GM10266 (cell line): ENCODE results near the gene TRHDE.

Experiments used
- DNase-seq: peaks from one replicate; pipeline ENCODE4 v3.0.0; 2012; ENCODE audit errors: extremely low spot score
- TF ChIP-seq, protein P1 (sequence below): IDR thresholded peaks from 2 replicates; pipeline ENCODE4 v1.5.1; 2012; ENCODE audit warnings: mild to moderate bottlenecking, low read depth; ENCODE audit not compliant: control insufficient read depth, insufficient read depth; ENCODE audit errors: missing control alignments

TRHDE gene

DNA sequence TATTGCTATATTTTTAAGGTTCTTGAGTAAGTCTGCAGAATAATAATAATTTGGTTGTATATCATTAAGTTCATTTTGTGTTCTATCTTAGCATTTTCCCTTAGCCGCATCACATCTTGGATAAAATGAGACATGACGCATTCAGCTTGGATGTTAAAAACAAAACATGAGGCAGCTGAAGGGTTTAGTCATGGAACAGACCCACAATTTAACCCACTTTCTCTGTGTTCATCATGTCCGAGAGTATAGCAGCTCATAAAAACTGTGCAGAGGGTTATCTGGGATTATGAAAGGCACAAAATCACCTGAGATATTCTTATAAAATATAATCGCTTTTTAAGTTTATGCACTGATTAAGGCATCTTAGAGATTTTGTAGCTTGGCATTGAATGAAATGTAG, 219.3 kb downstream of the TRHDE start:
- TF ChIP-seq, protein P1, sequence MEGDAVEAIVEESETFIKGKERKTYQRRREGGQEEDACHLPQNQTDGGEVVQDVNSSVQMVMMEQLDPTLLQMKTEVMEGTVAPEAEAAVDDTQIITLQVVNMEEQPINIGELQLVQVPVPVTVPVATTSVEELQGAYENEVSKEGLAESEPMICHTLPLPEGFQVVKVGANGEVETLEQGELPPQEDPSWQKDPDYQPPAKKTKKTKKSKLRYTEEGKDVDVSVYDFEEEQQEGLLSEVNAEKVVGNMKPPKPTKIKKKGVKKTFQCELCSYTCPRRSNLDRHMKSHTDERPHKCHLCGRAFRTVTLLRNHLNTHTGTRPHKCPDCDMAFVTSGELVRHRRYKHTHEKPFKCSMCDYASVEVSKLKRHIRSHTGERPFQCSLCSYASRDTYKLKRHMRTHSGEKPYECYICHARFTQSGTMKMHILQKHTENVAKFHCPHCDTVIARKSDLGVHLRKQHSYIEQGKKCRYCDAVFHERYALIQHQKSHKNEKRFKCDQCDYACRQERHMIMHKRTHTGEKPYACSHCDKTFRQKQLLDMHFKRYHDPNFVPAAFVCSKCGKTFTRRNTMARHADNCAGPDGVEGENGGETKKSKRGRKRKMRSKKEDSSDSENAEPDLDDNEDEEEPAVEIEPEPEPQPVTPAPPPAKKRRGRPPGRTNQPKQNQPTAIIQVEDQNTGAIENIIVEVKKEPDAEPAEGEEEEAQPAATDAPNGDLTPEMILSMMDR: no peak
- no peak for DNase-seq

DNA sequence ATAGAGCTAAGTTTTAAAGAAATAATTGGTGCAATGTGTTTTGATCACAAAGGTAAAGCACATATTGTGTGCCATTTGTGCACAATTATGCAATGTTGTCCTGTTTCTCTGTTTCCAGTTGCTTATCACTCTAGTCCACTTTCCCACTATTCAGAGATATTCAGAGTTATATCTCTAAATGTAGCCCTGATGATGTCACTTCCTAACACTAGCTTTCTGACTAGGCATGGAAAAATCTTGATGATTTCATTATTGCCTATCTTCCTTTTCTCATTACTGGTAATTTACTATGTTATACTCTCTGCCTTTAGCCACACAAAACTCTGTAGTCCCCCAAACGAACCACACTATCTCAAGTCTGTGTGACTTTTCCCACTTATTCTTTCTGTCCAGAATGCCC, 221.2 kb downstream of the TRHDE start:
- TF ChIP-seq, protein P1: no peak
- DNase-seq: no peak

DNA sequence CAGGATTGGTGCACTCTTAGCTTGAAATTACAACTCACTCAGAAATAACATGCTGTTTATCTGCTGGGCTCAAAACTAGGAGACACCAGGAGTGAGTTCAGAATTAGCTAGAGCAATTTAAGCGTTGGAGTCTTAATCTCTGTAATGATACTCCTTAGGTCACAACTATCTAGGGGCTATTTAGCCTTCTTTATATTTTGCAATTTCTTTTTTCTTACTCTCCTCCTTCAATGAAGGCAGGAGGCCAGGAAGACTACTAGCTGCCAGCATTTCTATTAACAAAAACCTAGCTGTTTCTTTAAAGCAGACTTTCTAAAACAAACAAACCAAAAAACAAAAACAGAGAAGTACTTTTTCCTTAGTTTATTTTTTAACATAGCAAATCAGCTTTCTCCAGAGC, 226.2 kb downstream of the TRHDE start:
- TF ChIP-seq, protein P1: no peak

DNA sequence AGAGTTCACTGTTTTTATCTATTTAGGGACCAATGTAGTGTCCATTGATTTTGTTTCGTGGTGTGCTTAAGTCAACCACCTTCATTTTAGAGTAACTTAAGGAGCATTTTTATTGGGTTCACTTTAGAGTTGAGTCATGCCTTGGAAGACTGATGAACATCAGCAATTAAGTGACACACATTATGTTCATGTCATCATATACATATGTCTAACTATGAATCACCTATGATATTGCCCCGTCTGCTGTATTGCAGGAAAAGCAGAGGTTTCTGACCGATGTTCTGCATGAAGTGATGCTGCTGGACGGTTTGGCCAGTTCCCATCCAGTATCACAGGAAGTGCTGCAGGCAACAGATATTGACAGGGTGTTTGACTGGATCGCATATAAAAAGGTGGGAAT, 227.1 kb downstream of the TRHDE start:
- no peak for DNase-seq
- TF ChIP-seq, protein P1: no peak

More for the DNA sequence above, 226.2 kb downstream of the TRHDE start:
- DNase-seq: no peak

DNA sequence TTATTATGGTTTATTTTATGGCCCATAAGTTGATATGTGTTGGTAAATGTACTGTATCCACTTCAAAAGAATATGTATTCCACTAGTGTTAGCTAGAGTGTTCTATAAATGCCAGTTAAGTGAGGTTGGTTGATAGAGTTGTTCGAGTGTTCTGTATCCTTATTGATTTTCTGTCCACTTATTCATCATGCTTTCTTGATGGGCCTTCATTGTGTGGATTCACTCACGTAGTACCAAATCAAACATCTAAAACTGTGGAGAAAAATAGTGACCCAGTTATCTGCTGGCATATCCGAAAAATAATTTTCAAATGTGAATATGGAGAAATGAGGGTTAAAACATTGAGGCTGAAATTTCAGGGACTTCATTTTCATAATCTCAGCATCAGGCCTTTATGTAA, 230.4 kb downstream of the TRHDE start:
- TF ChIP-seq, protein P1: no peak
- no peak for DNase-seq

DNA sequence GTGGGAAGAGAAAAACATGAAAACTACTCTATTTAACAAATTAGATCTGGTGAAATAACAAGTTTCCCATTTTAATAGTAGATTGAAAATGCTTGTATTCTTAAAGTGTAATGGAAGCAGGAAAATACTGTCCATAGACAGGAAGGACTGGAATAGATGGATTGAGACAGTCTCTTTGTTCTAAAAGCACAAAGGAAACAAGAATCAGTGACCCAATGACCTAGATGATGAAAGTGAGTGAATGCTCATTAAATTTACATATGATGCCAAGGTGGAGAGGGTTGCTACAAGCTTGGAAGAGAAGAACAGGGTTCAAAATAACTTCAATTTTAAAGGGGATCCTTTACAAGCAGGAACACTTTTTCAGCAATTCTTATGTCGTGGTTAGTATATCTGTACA, 233.1 kb downstream of the TRHDE start:
- no peak for DNase-seq
- TF ChIP-seq, protein P1: no peak

DNA sequence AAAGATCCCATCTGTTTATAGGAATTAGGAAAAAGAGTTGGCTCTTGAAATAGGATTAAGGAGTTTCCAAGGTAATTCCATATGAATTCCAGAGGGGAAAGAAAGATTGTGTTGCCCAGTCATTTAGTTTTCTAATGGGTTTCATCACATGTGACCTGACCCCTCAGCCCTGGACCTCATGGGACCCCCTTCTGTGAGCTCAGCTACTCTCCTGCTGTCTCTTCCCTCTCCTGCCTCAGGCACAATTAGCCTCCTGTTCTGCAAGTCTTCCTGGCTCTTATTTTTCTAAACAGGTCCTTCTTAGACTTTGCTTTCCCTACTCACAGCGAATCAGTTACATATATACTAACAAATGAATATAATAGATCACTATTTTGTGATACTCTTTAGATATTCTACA, 237.7 kb downstream of the TRHDE start:
- DNase-seq: no peak
- TF ChIP-seq, protein P1: no peak
